ENCODE measurements around the gene CFAP45.

GRCh38 chr1:159839116-159839849 lies 60.7 kb downstream of the CFAP45 start:
- TF ChIP-seq CTCF (IDR thresholded peaks at IDR 0.05; ENCODE audit: poor library complexity) (no peak), EZH2 (IDR thresholded peaks at IDR 0.05; ENCODE audit: borderline replicate concordance) (no peak)
